Activated CD4-positive, alpha-beta memory T cell treated with anti-CD3 and anti-CD28 coated beads, Interleukin-2, amount 10 ng/mL, durations not matched to agents 7 days and 5 days (primary cell): Measurements from ENCODE around the gene AGAP1. TPM values are rescaled to one million over a fixed set of nuclear protein-coding genes. Genes with fewer than 3 reads are reported as not detected.

ENCODE experiments used
- CTCF ChIA-PET: fragments of 350-600 bp; sonication (Branson Sonifier 250); formaldehyde crosslinking; loops from one replicate; lab custom pipeline; 2021; ENCODE audit warnings: antibody characterized with exemption, inconsistent platforms; lab: Charles Lee
- POLR2A ChIA-PET: fragments of 350-600 bp; sonication (Branson Sonifier 250); formaldehyde crosslinking; loops from one replicate; lab custom pipeline; 2021; ENCODE audit warnings: antibody characterized with exemption; lab: Charles Lee
- DNase-seq: peaks from one replicate; pipeline ENCODE4 v3.0.0-alpha.2; 2020
- H3K27ac Mint-ChIP-seq: one replicate; pipeline ENCODE4 v1.8.0; 2021; ENCODE audit warnings: mild to moderate bottlenecking, mixed read lengths
- H3K27me3 Mint-ChIP-seq: one replicate; pipeline ENCODE4 v1.8.0; 2021; ENCODE audit warnings: mixed read lengths
- H3K36me3 Mint-ChIP-seq: one replicate; pipeline ENCODE4 v1.8.0; 2021; ENCODE audit warnings: low read depth, mixed read lengths
- H3K4me1 Mint-ChIP-seq: one replicate; pipeline ENCODE4 v1.8.0; 2021; ENCODE audit warnings: mixed read lengths
- H3K4me3 Mint-ChIP-seq: one replicate; pipeline ENCODE4 v1.8.0; 2021; ENCODE audit warnings: mild to moderate bottlenecking, mixed read lengths
- H3K9me3 Mint-ChIP-seq: one replicate; pipeline ENCODE4 v1.8.0; 2021; ENCODE audit warnings: mixed read lengths
- total RNA-seq, 2 experiments: library from RNA; stranded (reverse); gene quantifications; one replicate each; pipeline ENCODE4 v1.2.3, GENCODE V29; 2021

Gene AGAP1
- total RNA-seq, 2 experiments from 2014 or later = 1.1 to 1.2 TPM

GRCh38 chr2:235960716-235961640 is 467.1 kb downstream of the AGAP1 start:
- no peaks in the 10 kb centered on the region for H3K9me3 Mint-ChIP-seq
- peaks cover 2% of the 10 kb centered on the region for H3K27me3 Mint-ChIP-seq
- no peak overlapping the region for H3K27ac Mint-ChIP-seq
- POLR2A ChIA-PET = no interaction called here
- H3K36me3 Mint-ChIP-seq = no peaks in the 10 kb centered on the region
- no peaks in the 10 kb centered on the region for H3K4me1 Mint-ChIP-seq
- DNase-seq = no peak
- no peak overlapping the region for H3K4me3 Mint-ChIP-seq
- CTCF ChIA-PET = no interaction called here

- CTCF ChIA-PET = no interaction called here
- DNase-seq = no peak
- Mint-ChIP-seq H3K4me1 (no peaks in the 10 kb centered on the region), H3K9me3 (no peaks in the 10 kb centered on the region), H3K36me3 (no peaks in the 10 kb centered on the region), H3K4me3 (no peak overlapping the region), H3K27ac (no peak overlapping the region), H3K27me3 (peaks cover 2% of the 10 kb centered on the region)
- POLR2A ChIA-PET = no interaction called here
These were observed 467.9 kb downstream of the AGAP1 start for GRCh38 chr2:235961711-235962110.

GRCh38 chr2:235963853-235964577 is 470.2 kb downstream of the AGAP1 start:
- Mint-ChIP-seq H3K4me3 (no peak overlapping the region), H3K27me3 (no peaks in the 10 kb centered on the region), H3K27ac (no peak overlapping the region), H3K36me3 (no peaks in the 10 kb centered on the region), H3K9me3 (no peaks in the 10 kb centered on the region), H3K4me1 (no peaks in the 10 kb centered on the region)
- CTCF ChIA-PET = no interaction called here
- DNase-seq = no peak
- POLR2A ChIA-PET = no interaction called here

GRCh38 chr2:235964787-235965390 is 471.0 kb downstream of the AGAP1 start:
- POLR2A ChIA-PET = no interaction called here
- CTCF ChIA-PET = no interaction called here
- Mint-ChIP-seq H3K4me1 (no peaks in the 10 kb centered on the region), H3K4me3 (no peak overlapping the region), H3K36me3 (no peaks in the 10 kb centered on the region), H3K9me3 (no peaks in the 10 kb centered on the region), H3K27ac (no peak overlapping the region), H3K27me3 (no peaks in the 10 kb centered on the region)
- DNase-seq = no peak

GRCh38 chr2:235966396-235966795 is 472.6 kb downstream of the AGAP1 start:
- no peaks in the 10 kb centered on the region for H3K27me3 Mint-ChIP-seq
- POLR2A ChIA-PET = no interaction called here
- no peak for DNase-seq
- no peaks in the 10 kb centered on the region for H3K4me1 Mint-ChIP-seq
- H3K27ac Mint-ChIP-seq = no peak overlapping the region
- H3K4me3 Mint-ChIP-seq = no peak overlapping the region
- H3K36me3 Mint-ChIP-seq = no peaks in the 10 kb centered on the region
- no peaks in the 10 kb centered on the region for H3K9me3 Mint-ChIP-seq
- CTCF ChIA-PET = no interaction called here

- Mint-ChIP-seq H3K4me1 (no peaks in the 10 kb centered on the region), H3K9me3 (no peaks in the 10 kb centered on the region), H3K4me3 (no peak overlapping the region), H3K36me3 (no peaks in the 10 kb centered on the region), H3K27ac (no peak overlapping the region), H3K27me3 (no peaks in the 10 kb centered on the region)
- no peak for DNase-seq
- POLR2A ChIA-PET = no interaction called here
- CTCF ChIA-PET = no interaction called here
These were observed 473.3 kb downstream of the AGAP1 start for GRCh38 chr2:235966932-235967757.

GRCh38 chr2:235968155-235968554 is 474.3 kb downstream of the AGAP1 start:
- H3K9me3 Mint-ChIP-seq = no peaks in the 10 kb centered on the region
- H3K4me3 Mint-ChIP-seq = no peak overlapping the region
- H3K27ac Mint-ChIP-seq = no peak overlapping the region
- ChIA-PET POLR2A (no interaction called here), CTCF (no interaction called here)
- no peaks in the 10 kb centered on the region for H3K27me3 Mint-ChIP-seq
- H3K36me3 Mint-ChIP-seq = no peaks in the 10 kb centered on the region
- H3K4me1 Mint-ChIP-seq = no peaks in the 10 kb centered on the region
- DNase-seq = no peak

- no peaks in the 10 kb centered on the region for H3K9me3 Mint-ChIP-seq
- no peaks in the 10 kb centered on the region for H3K36me3 Mint-ChIP-seq
- DNase-seq = no peak
- no peak overlapping the region for H3K4me3 Mint-ChIP-seq
- ChIA-PET POLR2A (no interaction called here), CTCF (no interaction called here)
- no peaks in the 10 kb centered on the region for H3K4me1 Mint-ChIP-seq
- H3K27me3 Mint-ChIP-seq = no peaks in the 10 kb centered on the region
- no peak overlapping the region for H3K27ac Mint-ChIP-seq
These were observed 474.9 kb downstream of the AGAP1 start for GRCh38 chr2:235968616-235969324.

GRCh38 chr2:235970204-235971040 is 476.6 kb downstream of the AGAP1 start:
- ChIA-PET CTCF (no interaction called here), POLR2A (no interaction called here)
- Mint-ChIP-seq H3K27me3 (no peaks in the 10 kb centered on the region), H3K9me3 (no peaks in the 10 kb centered on the region), H3K36me3 (no peaks in the 10 kb centered on the region), H3K4me1 (no peaks in the 10 kb centered on the region), H3K4me3 (no peak overlapping the region), H3K27ac (no peak overlapping the region)
- no peak for DNase-seq

GRCh38 chr2:235976516-235976915 is 482.7 kb downstream of the AGAP1 start:
- Mint-ChIP-seq H3K9me3 (no peaks in the 10 kb centered on the region), H3K4me1 (no peaks in the 10 kb centered on the region), H3K27me3 (peaks cover 5% of the 10 kb centered on the region), H3K36me3 (no peaks in the 10 kb centered on the region), H3K27ac (no peak overlapping the region), H3K4me3 (no peak overlapping the region)
- DNase-seq = no peak
- ChIA-PET CTCF (no interaction called here), POLR2A (no interaction called here)

GRCh38 chr2:235976956-235977355 is 483.1 kb downstream of the AGAP1 start:
- ChIA-PET CTCF (no interaction called here), POLR2A (no interaction called here)
- Mint-ChIP-seq H3K4me3 (no peak overlapping the region), H3K27me3 (peaks cover 5% of the 10 kb centered on the region), H3K4me1 (no peaks in the 10 kb centered on the region), H3K36me3 (no peaks in the 10 kb centered on the region), H3K9me3 (no peaks in the 10 kb centered on the region), H3K27ac (no peak overlapping the region)
- DNase-seq = no peak

GRCh38 chr2:235977445-235977844 is 483.6 kb downstream of the AGAP1 start:
- Mint-ChIP-seq H3K4me1 (no peaks in the 10 kb centered on the region), H3K9me3 (no peaks in the 10 kb centered on the region), H3K4me3 (no peak overlapping the region), H3K27ac (no peak overlapping the region), H3K36me3 (no peaks in the 10 kb centered on the region), H3K27me3 (peaks cover 5% of the 10 kb centered on the region)
- ChIA-PET POLR2A (no interaction called here), CTCF (no interaction called here)
- no peak for DNase-seq
